GM21526 (cell line): ENCODE measurements around the gene ZNF101.
A peak's percentile ranks its signal among the peaks of the same experiment; 100 is the strongest.
"Not testable (repeated sequence)": the region's sequence is repeated elsewhere in the genome, so short reads cannot be mapped to it uniquely, and the experiment has no call there.

Source experiments
- ATAC-seq: cut with Tn5 transposase; IDR thresholded peaks from one replicate; pipeline ENCODE4 v1.9.1; 2021; ENCODE audit warnings: moderate library complexity; ENCODE audit not compliant: unreplicated experiment, low FRiP score

The ZNF101 gene

GRCh38 chr19:19659646-19660245 is 8.9 kb upstream of the ZNF101 start:
- ATAC-seq = no peak

- ATAC-seq = no peak
Observed at GRCh38 chr19:19661141-19661674, 7.4 kb upstream of the ZNF101 start.

DNA sequence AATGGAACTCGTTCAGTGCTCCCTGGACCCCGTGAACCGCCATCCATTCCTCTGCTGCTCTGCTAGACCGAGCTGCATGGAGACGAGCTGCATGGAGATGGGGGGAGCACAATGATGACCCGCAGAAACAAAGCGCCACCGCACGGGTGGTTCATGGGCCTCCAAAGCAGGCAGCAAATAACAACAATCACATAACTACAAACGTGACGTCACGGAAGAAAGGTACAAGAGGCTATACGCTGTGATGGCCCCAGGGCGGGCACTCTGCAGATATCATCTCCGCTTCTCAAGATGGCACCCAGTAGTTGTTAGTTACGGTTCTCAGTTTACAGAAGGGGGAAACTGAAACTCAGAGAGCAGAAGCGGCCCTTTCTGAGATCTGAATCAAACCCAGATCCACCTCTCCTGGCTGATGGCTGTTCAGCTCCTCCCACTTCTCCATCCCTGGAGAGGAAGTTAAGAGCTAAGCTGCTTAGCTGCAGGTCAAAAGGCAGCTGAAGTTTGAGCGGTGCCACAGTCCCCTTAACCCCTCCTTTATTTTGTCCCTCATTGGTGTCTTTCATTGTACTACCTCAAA is 6.9 kb upstream of the ZNF101 start:
- ATAC-seq = peak; percentile 42

GRCh38 chr19:19662344-19662743 is 6.3 kb upstream of the ZNF101 start:
- no peak for ATAC-seq

GRCh38 chr19:19662871-19663255 is 5.8 kb upstream of the ZNF101 start:
- no peak for ATAC-seq

GRCh38 chr19:19663256-19664120 is 5.2 kb upstream of the ZNF101 start, which contains the start of gene ATP13A1:
ATP13A1 (minus strand) TSS chr19:19663676; CDS start chr19:19663666, 10 bp downstream.
- peak; percentile 66 for ATAC-seq

GRCh38 chr19:19665420-19665948 is 3.2 kb upstream of the ZNF101 start:
- ATAC-seq = not testable (repeated sequence)

DNA sequence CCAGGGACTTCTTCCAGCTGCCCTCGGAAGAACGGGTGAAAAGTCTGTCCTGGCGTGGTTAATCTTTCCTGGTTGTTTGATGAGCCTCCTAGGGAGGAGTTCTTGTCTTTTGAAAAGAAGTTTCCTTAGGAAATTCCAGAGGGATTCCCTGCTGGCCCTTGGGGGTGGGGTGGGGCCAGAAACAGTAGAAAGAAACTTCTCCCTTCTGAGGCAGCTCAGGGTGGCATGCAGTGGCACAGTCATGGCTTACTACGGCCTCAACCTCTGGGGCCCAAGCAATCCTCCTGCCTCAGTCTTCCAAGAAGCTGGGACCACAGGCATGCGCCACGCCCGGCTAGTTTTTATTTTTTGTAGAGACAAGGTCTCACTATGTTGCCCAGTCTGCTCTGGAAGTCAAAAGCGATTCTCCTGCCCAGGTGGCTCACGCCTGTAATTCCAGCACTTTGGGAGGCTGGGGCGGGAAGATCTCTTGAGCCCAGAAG is 1.5 kb downstream of the ZNF101 start:
- no peak for ATAC-seq

DNA sequence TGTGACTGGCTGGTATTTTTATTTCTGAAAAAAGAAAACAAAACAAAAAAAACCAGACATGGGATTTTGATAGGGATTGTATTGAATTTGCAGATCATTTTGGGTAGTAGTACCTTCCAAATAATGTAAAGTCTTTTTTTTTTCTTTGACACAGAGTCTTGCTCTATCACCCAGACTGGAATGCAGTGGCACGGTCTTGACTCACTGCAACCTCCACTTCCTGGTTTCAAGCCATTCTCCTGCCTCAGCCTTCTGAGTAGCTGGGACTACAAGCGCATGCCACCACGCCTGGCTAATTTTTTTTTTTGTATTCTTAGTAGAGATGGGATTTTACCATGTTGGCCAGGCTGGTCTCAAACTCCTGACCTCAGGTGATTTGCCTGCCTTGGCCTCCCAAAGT is 4.2 kb downstream of the ZNF101 start:
- no peak for ATAC-seq

DNA sequence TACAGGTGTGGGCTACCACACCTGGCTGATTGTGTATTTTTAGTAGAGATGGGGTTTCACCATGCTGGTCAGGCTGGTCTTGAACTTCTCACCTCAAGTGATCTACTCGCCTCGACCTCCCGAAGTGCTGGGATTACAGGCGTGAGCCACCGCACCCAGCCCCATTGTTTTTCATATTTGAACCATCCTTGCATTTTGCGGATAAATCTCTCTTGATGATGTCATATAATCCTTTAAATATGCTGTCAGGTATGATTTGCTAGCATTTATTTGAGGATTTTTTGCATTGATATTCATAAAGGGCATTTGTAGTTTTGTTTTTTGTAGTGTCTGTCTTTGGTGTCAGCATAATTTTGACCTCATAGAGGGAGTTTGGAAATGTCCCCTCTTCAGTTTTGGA is 5.7 kb downstream of the ZNF101 start:
- no peak for ATAC-seq

DNA sequence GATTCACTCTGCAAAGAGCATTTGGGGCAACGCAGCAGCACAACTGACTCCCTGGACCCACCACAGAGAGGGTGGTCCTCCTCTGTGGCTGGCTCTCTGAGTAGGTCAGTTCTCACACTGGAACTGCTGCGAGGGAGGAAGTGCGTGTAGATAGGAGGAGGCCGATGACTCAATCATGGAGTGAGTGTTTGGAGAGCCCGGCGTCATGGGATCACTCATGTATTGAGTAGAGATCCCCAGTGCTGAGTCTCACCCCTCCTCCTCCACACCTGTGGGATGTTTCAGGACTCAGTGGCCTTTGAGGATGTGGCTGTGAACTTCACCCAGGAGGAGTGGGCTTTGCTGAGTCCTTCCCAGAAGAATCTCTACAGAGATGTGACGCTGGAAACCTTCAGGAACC is 8.9 kb downstream of the ZNF101 start:
- no peak for ATAC-seq

DNA sequence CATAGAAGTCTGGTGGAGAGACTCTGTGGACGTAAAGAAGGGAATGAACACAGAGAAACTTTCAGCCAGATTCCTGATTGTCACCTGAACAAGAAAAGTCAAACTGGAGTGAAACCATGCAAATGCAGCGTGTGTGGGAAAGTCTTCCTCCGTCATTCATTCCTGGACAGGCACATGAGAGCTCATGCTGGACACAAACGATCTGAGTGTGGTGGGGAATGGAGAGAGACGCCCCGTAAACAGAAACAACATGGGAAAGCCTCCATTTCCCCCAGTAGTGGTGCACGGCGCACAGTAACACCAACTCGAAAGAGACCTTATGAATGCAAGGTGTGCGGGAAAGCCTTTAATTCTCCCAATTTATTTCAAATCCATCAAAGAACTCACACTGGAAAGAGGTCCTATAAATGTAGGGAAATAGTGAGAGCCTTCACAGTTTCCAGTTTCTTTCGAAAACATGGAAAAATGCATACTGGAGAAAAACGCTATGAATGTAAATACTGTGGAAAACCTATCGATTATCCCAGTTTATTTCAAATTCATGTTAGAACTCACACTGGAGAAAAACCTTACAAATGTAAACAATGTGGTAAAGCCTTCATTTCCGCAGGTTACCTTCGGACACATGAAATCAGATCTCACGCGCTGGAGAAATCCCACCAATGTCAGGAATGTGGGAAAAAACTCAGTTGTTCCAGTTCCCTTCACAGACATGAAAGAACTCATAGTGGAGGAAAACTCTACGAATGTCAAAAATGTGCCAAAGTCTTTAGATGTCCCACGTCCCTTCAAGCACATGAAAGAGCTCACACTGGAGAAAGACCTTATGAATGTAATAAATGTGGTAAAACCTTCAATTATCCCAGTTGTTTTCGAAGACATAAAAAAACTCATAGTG is 10.8 kb downstream of the ZNF101 start:
- ATAC-seq = no peak

DNA sequence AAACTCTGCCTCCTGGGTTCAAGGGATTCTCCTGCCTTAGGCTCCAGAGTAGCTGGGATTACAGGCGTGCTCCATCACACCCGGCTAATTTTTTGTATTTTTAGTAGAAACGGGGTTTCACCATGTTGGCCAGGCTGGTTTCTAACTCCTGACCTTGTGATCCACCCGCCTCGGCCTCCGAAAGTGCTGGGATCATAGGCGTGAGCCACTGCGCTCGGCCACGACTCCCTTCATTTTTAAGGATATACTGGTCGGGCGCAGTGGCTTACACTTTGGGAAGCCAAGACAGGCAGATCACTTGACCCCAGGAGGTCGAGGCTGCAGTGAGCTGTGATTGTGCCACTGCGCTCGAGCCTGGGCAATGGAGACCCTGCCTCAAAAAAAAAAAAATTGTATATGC is 17.5 kb downstream of the ZNF101 start:
- not testable (repeated sequence) for ATAC-seq

DNA sequence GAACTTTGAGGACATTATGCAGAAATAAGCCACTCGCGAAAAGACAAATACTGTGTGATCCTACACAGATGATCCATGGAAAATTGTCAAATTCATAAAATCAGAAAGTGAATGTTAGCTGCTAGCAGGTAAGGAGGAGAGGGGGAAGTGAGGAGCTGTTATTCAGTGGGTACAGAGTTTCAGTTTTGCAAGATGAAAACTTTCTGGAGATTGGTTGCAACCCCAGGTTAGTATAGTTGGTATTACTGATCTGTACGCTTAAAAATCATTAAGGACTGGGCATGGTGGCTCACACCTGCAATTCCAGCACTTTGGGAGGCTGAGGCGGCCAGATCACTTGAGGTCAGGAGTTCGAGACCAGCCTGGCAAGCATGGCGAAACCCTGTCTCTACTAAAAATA is 17.9 kb downstream of the ZNF101 start:
- ATAC-seq = no peak

GRCh38 chr19:19687090-19687489 is 18.5 kb downstream of the ZNF101 start:
- ATAC-seq = no peak

GRCh38 chr19:19689023-19689422 is 20.4 kb downstream of the ZNF101 start:
- ATAC-seq = not testable (repeated sequence)

DNA sequence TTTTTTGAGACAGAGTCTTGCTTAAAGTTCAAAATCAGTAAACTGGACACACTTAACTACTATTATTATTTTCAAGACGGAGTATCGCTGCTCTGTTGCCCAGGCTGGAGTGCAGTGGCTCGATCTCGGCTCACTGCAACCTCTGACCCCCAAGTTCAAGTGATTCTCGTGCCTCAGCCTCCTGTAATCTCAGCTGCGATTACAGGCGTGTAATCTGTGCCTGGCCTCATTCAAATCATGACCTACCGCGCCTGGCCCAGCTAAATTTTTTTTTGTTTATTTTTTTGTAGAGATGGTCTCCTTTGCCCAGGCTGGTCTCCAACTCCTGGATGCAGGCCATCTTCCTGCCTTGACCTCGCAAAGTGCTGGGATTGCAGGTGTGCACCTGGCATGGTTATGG is 23.0 kb downstream of the ZNF101 start:
- no peak for ATAC-seq

DNA sequence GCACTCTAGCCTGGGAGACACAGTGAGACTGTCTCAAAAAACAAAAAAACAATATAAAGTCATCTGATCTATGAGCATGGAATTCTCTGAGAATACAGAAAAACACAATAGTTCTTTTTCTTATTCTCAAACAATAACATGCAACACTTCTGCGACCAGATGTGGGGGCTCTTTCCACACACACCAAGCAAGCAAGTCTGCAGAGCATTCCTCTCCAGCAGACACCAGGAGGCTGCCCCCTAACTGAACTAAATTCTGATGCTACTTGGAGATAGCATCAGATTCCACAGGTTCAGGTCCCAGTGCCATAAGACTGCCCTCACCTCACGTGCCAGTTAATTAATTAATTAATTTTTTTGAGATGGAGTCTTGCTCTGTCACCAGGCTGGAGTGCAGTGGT is 27.7 kb downstream of the ZNF101 start:
- ATAC-seq = no peak

GRCh38 chr19:19697589-19697988 is 28.9 kb downstream of the ZNF101 start:
- no peak for ATAC-seq

GRCh38 chr19:19700493-19700892 is 31.9 kb downstream of the ZNF101 start:
- ATAC-seq = not testable (repeated sequence)
